CD4-positive, alpha-beta T cell treated with Interleukin-4 for 1 hour (primary cell): Measurements from ENCODE around the gene TXNRD3.
A peak's percentile ranks its signal among the peaks of the same experiment; 100 is the strongest.

Experiments used
- DNase-seq, 2 donors: peaks; one replicate each; pipeline ENCODE4 v3.0.0-alpha.2; 2020 to 2022

The TXNRD3 gene

DNA sequence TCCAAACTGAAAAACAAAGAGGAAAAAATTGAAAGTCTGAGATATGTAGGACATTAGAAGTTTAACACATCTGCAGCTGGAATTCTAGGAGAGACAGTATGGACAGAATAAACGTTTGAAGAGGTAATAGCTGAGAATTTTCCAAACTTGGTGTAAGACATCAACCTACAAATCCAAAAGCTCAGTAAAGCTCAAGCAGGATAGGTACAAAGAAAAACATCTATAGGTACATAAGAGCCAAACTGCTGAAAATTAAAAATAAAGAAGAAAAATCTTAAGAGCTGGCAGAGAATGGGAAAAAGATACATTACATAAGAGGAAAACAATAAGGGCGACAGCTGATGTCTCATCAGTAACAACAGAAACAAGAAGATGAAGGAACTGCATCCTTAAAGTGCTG, 73.4 kb downstream of the TXNRD3 start:
- DNase-seq = no peak

DNA sequence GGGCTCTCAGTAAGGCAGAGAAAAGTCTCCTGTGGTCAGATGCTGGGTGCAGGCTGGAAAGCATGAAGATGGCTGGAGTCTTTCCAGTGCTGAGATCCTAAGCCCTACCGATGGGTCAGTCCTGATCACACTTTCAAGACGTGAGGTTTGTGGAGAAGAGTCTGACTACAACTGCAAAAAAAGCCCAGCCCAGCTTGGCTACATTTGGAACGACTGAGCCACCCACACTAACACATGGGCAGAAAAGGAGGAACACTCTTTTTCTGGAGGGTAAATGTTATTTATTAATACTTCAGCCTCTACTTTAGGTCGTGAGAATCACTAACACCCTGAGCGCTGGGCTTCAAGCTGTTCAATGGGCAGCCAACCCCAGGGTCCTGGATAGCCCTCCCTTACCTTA, 74.2 kb downstream of the TXNRD3 start:
- DNase-seq = no peak

DNA sequence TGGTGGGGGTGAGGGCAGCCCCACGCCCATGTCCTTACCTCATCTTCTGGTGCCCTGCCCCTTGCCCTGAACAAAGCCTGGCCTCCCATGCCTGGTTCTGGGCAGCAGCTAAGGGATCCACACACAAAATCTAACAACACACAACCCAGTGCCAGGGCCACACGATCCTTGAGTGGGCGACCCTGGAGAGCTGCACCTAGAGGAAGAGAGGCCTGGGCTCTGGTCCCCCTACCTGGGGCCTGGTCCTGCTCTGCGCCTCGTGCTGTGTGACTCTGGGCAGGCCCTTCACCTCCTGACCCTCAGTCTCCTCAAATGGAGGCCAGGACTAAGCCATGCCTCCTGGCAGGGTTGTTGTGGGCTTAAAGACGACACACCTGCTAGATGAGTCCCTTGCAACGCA, 76.2 kb downstream of the TXNRD3 start:
- no peak for DNase-seq

DNA sequence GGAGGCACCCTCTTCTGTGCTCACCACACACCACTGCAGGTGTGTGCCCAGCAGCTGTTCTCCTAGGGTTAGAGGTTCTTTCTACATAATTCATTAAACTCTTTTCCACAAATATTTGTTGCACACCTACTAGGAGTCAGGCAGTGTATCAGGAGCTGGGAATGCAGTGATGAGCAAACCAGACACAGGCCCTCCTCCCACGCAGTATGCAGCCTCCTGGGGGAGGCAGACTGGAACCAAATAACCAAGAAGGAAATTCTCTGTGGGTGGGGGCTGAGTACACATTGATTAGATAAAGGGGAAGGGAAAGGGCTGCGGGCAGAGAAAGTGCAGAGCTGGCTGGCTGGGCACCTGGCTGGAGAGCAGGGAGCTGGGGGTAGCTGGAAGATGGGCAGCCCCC, 77.7 kb downstream of the TXNRD3 start:
- no peak for DNase-seq

DNA sequence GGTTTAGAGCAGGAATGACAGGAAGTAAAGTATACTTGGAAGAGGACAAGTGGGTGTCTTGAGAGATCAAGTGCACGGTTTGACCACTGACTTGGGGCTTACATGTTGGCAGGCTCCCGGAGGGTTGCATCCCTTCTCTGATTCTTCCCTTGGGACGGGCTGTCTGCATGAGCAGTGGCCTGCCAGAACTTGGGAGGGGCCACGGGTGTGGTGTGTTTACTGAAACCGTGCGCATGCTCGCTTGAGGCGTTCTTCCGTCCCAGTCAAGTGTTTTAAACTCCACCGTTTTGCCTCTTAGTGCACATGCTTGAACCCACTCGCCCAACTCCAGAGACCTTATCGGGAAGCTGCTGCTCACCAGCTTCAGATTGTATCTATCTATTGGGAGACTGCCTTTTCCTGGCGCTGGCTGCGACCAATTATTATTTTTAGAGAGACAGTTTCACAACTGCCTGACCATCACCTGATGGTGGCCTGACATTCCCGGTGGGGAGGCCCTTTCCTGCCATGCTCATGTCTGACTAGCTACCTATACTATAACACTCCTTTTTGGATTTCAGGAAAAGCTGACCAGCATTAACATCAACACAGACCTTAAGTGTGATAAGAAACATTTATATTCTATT, 81.3 kb downstream of the TXNRD3 start:
- no peak for DNase-seq

DNA sequence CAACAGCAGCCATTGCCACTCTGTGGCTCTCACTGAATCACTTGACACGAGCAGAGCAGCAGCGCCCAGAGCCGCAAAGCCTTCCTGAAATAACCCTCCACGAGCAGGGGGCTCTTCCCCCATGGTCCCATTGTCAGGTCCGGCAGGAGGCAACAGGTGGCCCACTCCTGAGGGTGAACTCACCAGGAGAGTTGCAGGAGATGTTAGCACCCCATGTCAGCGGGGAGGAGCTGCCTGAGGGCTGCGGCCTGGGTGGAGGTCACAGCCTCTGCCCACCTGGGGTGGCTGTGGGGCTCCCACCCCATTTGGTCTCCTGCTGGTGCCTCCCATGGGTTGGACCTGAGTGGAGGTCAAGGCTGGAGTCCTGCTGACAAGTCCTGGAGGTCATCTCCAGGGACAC, 83.8 kb downstream of the TXNRD3 start:
- DNase-seq = no peak

DNA sequence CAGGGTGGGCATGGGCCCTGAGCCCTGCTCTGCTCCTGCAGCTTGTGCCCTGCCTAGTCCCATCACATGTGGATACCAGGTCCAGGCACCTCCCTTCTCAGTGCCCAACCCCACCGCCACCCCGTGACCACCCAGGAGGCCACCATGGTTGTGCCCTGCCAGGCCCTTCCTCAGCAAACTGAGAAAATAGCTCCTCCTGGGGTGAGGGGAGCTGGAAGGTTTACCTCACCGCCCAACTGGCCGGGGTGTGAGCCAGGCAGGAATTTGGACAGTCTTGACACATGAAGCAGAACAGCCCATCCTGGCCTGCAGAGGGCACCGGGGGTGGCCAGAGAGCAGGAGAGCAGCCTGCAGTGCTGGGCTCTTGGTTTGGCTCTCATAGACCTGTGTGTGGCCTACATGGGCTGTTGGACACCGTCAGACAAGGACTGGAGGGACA, 84.8 kb downstream of the TXNRD3 start:
- DNase-seq = no peak

DNA sequence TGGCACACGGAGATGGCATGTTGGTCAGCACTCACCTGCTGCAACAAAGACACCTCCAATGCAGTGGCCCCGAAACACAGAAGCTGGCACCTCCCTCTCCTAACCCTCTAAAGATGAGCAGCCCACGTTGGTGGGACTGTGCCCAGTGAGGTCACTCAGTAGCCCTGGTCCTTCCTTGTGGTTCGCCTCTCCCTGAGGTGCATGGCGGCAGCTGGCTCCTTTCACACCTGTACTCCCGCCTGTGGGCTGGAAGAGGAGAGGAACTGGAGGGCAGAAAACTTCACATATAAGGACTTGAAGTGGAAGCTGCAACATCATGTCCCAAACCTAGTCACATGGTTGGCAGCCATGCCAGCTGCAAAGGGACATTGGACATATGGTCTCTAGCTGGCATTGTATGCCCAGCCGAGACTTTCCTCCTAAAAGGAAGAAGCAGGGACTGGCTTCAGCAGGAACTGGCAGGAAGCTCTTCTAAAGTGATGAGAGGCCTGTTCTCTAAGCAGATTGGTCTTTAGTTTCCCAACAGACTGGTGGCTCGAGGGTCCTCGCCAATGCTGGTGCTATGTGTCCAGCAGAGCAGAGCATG, 85.4 kb downstream of the TXNRD3 start:
- no peak for DNase-seq

DNA sequence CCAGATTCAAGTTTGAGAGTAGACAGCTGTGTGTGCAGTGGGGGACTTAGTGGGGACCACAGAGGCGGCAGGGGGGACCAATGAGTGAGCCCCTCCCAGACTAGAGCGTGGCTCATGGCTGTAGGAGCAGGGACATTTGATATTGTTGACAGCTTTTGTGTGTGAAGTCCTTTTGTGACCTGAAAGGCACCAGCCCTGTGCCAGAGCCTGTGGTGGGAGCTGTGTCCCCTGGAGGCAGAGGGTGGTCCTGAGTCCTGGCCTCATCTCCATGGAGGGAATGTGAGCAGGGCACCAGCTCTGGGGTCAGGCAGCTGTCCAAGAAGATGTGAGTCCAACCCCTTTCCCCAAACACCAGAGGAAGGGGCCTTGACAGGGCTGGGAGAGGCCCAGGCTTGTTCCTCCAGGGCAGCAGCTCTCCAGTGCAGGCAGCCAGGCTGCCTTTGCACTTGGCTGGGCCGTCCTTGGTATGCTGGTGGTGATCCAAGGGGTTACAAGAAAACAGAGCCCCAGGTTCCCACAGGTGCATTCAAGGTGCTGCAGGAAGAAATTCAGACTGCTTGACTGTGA, 86.1 kb downstream of the TXNRD3 start:
- DNase-seq = no peak

DNA sequence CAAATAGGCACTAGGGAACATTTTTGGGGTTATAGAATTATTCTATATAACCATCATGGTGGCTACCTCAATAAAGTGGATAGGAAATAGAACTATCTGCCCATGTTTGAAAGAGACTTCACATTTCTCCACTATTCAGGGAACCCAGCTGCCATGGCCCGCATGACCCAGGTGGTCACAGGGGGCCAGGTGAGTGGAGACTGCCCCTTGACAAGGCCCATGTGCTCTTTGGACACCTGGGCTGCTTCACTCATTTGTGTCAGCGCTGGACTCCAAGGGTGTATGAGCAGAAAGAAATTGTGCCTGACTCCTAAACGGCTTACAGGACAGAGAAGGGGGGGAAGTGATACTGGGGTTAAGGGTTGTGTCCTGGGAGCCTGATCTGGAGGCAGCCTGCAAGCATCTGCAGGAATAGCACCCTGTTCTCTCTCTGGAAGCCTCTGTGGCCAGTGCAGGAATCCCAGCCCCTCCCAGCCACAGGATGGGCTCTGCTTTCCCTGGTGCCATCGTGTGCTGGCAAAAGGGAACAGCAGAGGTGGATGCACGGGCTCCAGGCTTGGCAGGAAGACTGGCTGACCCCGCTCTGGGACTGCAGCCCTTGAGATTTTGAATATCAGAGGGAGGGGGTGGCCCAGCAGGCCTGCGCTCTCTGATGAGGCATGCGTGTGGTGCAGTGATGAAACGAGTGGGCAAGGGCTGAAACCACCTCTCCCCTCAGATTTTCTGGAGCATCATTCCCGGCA, 87.1 kb downstream of the TXNRD3 start:
- no peak for DNase-seq

DNA sequence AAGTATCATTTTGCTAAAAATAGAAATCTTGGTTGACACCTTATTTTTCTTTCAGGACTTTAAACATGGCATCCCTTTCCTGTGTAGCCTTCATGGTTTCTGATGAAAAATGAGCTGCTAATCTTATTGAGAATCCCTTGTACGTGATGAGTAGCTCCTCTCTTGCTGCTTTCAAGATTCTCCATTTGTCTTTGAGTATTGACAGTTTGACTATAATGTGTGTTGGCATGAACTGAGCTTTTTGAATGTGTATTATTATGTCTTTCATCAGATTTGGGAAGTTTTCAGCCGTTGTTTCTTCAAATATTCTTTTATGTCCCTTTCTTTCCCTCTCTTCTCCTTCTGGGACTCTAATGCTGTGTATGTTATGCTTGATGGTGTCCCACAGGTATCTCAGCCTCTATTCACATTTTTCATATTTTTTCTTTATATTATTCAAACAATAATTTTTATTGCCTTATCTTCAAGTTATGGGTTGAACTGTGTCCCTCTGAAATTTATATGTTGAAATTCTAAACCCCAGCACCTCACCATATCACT, 92.1 kb downstream of the TXNRD3 start:
- no peak for DNase-seq

DNA sequence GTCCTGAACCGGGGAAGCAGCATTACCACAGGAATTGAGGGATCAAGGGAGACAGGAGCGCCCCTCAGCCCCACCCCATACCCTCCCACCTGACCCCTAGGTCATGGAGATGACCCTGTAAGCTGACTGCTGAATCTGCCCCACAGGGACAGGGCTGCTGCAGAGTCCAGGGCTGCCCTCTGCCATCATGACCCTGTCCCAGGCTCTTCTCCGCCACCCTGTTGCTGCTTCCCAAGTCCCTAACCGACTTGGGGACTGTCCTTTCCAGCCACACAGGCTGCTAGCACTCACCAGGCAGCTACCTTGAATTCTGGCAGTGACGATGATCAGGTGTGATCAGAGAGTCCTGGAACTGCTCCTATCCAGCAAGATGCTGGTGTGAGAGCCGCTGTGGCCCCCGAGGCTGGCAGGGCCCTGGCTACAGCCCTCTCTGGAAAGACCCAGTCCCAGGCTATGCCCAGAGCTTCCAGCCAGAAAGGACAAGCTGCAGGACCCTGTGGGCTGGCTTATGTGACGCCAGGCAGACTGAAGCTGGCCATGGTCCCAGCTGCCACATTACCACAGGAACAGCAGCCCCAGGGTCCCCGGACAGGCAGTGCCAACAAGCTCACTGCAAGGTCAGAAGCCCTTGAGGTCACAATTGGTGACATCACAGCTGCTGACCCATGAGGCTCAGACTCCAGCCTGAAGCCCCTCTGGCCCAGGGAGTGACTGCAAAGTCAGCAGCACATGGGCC, 96.4 kb downstream of the TXNRD3 start, which contains the start of gene C3orf22:
Gene C3orf22 (minus strand): TSS at position 597 of the 736 bp plus-strand sequence. CDS start 5,542 bp downstream, outside the sequence.
- DNase-seq = peak in 1 of 2 donors; percentile 10

DNA sequence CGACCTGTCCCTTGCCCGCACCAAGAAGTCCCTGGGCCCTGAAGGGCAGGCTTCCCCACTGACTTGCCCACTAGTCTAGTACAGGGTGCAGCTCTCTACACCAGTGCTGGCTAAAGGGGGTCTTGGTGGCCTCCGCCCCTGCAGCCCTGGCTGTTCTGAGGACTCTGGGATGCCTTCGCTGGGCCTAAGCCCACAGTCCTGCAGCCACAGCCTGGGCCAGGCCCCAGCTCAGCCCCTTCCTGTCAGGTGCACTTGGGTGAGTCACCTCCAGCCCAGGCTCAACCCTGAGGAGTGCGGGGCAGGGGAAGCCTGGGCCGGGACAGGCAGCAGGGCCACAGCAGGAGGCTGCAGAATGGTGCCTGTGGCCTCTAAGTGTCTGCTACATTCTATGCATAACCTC, 97.2 kb downstream of the TXNRD3 start:
- no peak for DNase-seq

DNA sequence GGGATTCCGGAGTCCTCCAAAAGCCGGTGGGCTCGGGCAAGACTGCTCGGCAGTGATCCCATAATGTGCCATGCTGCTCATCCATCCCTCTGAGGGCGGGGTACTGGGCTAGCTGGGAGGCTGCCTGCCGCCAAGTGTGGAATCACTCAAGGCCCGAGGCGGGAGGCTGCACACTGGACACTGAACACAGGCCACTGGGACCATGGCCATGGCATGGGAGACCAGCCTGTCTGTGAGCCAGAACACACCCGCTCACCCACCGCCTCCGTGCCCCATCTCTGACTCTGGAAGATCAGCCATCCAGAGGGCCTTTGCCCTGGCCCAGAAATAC, 97.5 kb downstream of the TXNRD3 start:
- no peak for DNase-seq
